ENCODE measurements around the gene UPF2.

UPF2 gene

GRCh38 chr10:11887381-11888227, 155.0 kb downstream of the UPF2 start:
- Histone ChIP-seq H3K4me1 (ENCODE audit: control insufficient read depth, insufficient read depth, low read length) (no peaks in the 10 kb centered on the region), H3K27ac (ENCODE audit: insufficient read depth, low read depth, low read length, poor library complexity, severe bottlenecking) (no peak overlapping the region), H3K27me3 (ENCODE audit: control insufficient read depth, insufficient read depth, low read length, poor library complexity, severe bottlenecking) (no peaks in the 10 kb centered on the region), H3K36me3 (ENCODE audit: control insufficient read depth, insufficient read depth, low read length) (no peaks in the 10 kb centered on the region), H3K4me3 (ENCODE audit: insufficient read depth, low read depth, low read length) (no peak overlapping the region), H3K9me3 (ENCODE audit: control insufficient read depth, low read length) (no peaks in the 10 kb centered on the region)
- 90 to 91% methylated on average over 16 of the region's 16 CpGs for WGBS, 2 experiments

- Histone ChIP-seq H3K27me3 (ENCODE audit: control insufficient read depth, insufficient read depth, low read length, poor library complexity, severe bottlenecking) (no peaks in the 10 kb centered on the region), H3K27ac (ENCODE audit: insufficient read depth, low read depth, low read length, poor library complexity, severe bottlenecking) (no peak overlapping the region), H3K9me3 (ENCODE audit: control insufficient read depth, low read length) (no peaks in the 10 kb centered on the region), H3K4me1 (ENCODE audit: control insufficient read depth, insufficient read depth, low read length) (no peaks in the 10 kb centered on the region), H3K4me3 (ENCODE audit: insufficient read depth, low read depth, low read length) (no peak overlapping the region), H3K36me3 (ENCODE audit: control insufficient read depth, insufficient read depth, low read length) (no peaks in the 10 kb centered on the region)
- WGBS, 2 experiments, result 94 to 95% methylated on average over 12 of the region's 12 CpGs
These were observed 155.8 kb downstream of the UPF2 start for GRCh38 chr10:11886851-11887250.

GRCh38 chr10:11886138-11886474, 156.5 kb downstream of the UPF2 start:
- no peaks in the 10 kb centered on the region for H3K9me3 ChIP-seq (ENCODE audit: control insufficient read depth, low read length)
- WGBS, 2 experiments, result 90 to 91% methylated on average over 6 of the region's 6 CpGs
- H3K27me3 ChIP-seq (ENCODE audit: control insufficient read depth, insufficient read depth, low read length, poor library complexity, severe bottlenecking), result no peaks in the 10 kb centered on the region
- no peaks in the 10 kb centered on the region for H3K36me3 ChIP-seq (ENCODE audit: control insufficient read depth, insufficient read depth, low read length)
- H3K4me3 ChIP-seq (ENCODE audit: insufficient read depth, low read depth, low read length), result no peak overlapping the region
- H3K27ac ChIP-seq (ENCODE audit: insufficient read depth, low read depth, low read length, poor library complexity, severe bottlenecking), result no peak overlapping the region
- H3K4me1 ChIP-seq (ENCODE audit: control insufficient read depth, insufficient read depth, low read length), result no peaks in the 10 kb centered on the region

GRCh38 chr10:11885437-11886137, 157.0 kb downstream of the UPF2 start:
- no peaks in the 10 kb centered on the region for H3K4me1 ChIP-seq (ENCODE audit: control insufficient read depth, insufficient read depth, low read length)
- H3K27ac ChIP-seq (ENCODE audit: insufficient read depth, low read depth, low read length, poor library complexity, severe bottlenecking), result no peak overlapping the region
- WGBS, 2 experiments, result 92 to 93% methylated on average over 13 of the region's 13 CpGs
- no peaks in the 10 kb centered on the region for H3K27me3 ChIP-seq (ENCODE audit: control insufficient read depth, insufficient read depth, low read length, poor library complexity, severe bottlenecking)
- no peaks in the 10 kb centered on the region for H3K36me3 ChIP-seq (ENCODE audit: control insufficient read depth, insufficient read depth, low read length)
- no peak overlapping the region for H3K4me3 ChIP-seq (ENCODE audit: insufficient read depth, low read depth, low read length)
- no peaks in the 10 kb centered on the region for H3K9me3 ChIP-seq (ENCODE audit: control insufficient read depth, low read length)

DNA sequence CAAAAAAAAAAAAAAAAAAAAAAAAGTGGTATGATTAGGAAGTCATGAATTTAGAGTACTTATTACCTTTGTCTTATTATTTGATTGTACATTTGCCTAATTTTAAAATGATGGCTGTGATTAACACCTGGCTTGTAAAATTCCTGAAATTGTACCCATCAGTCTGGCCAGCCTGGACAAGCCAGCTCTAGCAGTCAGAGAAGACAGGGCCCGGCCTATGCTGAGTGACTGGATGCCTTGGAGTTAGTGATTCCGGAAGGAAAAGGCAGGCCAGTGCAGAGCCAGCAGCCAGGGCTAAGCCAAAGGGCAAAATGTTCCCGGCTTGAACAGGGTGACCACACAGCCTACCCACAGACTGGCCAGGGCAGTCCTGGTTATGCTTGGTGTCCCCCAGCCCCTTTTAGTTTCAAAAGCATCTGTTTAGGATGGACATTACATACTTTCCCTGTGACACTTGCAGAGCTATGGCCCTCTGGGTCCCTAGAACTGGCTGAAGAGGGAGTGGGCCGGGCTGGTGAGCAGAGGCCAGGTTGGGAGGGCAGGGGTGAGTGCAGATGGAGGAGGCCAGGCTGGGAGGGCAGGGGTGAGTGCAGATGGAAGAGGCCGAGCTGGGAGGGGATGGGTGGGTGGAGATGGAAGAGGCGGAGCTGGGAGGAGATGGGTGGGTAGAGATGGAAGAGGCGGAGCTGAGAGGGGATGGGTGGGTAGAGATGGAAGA, 157.7 kb downstream of the UPF2 start:
- Histone ChIP-seq H3K4me3 (ENCODE audit: insufficient read depth, low read depth, low read length) (no peak overlapping the region), H3K27ac (ENCODE audit: insufficient read depth, low read depth, low read length, poor library complexity, severe bottlenecking) (no peak overlapping the region), H3K36me3 (ENCODE audit: control insufficient read depth, insufficient read depth, low read length) (no peaks in the 10 kb centered on the region), H3K9me3 (ENCODE audit: control insufficient read depth, low read length) (no peaks in the 10 kb centered on the region), H3K4me1 (ENCODE audit: control insufficient read depth, insufficient read depth, low read length) (no peaks in the 10 kb centered on the region), H3K27me3 (ENCODE audit: control insufficient read depth, insufficient read depth, low read length, poor library complexity, severe bottlenecking) (no peaks in the 10 kb centered on the region)
- WGBS, 2 experiments, result 80 to 81% methylated on average over 7 of the region's 7 CpGs

DNA sequence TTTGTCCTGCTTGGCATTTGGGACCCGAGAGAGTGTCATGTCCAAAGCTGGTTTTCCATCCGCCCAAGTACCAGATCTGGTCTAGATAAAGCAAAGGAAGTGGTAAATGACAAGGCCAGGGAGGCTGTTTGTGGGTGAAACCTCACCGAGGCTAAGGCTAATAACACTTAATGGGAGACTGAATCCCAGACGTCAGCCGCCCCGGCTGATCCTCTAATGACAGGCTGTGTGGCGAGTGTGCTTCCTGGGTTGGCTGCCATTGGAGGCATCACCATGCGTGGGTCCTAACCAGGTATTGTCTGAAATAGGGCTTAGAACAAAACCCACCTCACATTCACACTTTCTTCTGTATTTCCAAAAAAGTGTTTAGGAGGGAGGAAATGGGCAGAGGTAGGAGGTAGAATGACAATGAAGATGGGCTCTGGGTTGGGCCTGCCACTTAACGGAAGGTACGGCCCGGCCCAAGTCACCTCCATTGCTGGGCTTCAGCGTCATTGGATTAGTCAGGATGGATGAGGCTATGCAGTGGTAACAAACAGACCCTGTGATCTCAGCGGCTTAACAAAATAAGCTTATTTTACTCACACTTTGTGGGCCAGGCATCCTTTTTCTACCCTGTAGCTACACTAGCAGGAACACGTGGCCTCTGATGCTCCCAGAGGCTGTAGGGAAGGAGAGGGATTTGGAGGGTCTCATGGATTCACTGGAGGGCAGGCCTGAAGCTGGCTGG, 159.8 kb downstream of the UPF2 start:
- no peak overlapping the region for H3K27ac ChIP-seq (ENCODE audit: insufficient read depth, low read depth, low read length, poor library complexity, severe bottlenecking)
- no peaks in the 10 kb centered on the region for H3K36me3 ChIP-seq (ENCODE audit: control insufficient read depth, insufficient read depth, low read length)
- no peak overlapping the region for H3K4me3 ChIP-seq (ENCODE audit: insufficient read depth, low read depth, low read length)
- no peaks in the 10 kb centered on the region for H3K27me3 ChIP-seq (ENCODE audit: control insufficient read depth, insufficient read depth, low read length, poor library complexity, severe bottlenecking)
- no peaks in the 10 kb centered on the region for H3K9me3 ChIP-seq (ENCODE audit: control insufficient read depth, low read length)
- H3K4me1 ChIP-seq (ENCODE audit: control insufficient read depth, insufficient read depth, low read length), result no peaks in the 10 kb centered on the region
- WGBS, 2 experiments, result 91 to 95% methylated on average over 13 to 14 of the region's 14 CpGs

GRCh38 chr10:11881477-11882417, 160.9 kb downstream of the UPF2 start:
- Histone ChIP-seq H3K4me1 (ENCODE audit: control insufficient read depth, insufficient read depth, low read length) (no peaks in the 10 kb centered on the region), H3K27me3 (ENCODE audit: control insufficient read depth, insufficient read depth, low read length, poor library complexity, severe bottlenecking) (no peaks in the 10 kb centered on the region), H3K27ac (ENCODE audit: insufficient read depth, low read depth, low read length, poor library complexity, severe bottlenecking) (no peak overlapping the region), H3K4me3 (ENCODE audit: insufficient read depth, low read depth, low read length) (no peak overlapping the region), H3K9me3 (ENCODE audit: control insufficient read depth, low read length) (no peaks in the 10 kb centered on the region), H3K36me3 (ENCODE audit: control insufficient read depth, insufficient read depth, low read length) (no peaks in the 10 kb centered on the region)
- WGBS, 2 experiments, result 90 to 91% methylated on average over 20 of the region's 21 CpGs

DNA sequence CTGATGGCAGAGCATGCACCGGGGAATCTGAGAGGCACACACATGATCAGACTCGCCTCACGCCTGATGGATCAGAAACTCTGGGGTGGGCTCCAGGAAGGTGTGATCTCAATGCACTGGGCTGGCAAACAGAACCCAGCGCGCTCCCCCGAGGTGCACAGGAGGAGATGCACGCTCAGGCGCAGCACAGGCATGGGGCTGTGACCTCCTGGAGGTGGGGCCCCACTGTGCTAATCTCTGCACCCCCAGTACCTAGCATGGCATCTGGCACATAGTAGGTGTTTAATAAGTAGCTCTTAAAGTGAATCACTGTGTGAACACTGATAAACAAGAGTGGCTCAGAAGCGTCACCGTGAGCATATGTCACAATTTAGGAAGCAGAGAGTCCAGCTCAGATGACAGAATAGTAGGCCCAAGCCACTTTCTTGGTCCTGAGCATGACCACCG, 161.6 kb downstream of the UPF2 start:
- Histone ChIP-seq H3K4me1 (ENCODE audit: control insufficient read depth, insufficient read depth, low read length) (no peaks in the 10 kb centered on the region), H3K27ac (ENCODE audit: insufficient read depth, low read depth, low read length, poor library complexity, severe bottlenecking) (no peak overlapping the region)
- 86 to 89% methylated on average over 11 of the region's 11 CpGs for WGBS, 2 experiments

More for the DNA sequence above, 161.6 kb downstream of the UPF2 start:
- Histone ChIP-seq H3K4me3 (ENCODE audit: insufficient read depth, low read depth, low read length) (no peak overlapping the region), H3K9me3 (ENCODE audit: control insufficient read depth, low read length) (no peaks in the 10 kb centered on the region), H3K36me3 (ENCODE audit: control insufficient read depth, insufficient read depth, low read length) (no peaks in the 10 kb centered on the region), H3K27me3 (ENCODE audit: control insufficient read depth, insufficient read depth, low read length, poor library complexity, severe bottlenecking) (no peaks in the 10 kb centered on the region)
